K562 (cell line): ENCODE data around the gene TTBK2. TPM values are rescaled to one million over a fixed set of nuclear protein-coding genes. Genes with fewer than 3 reads are reported as not detected.

Source experiments
- ATAC-seq: fragments of 200-7000 bp; cut with Tn5 transposase; 3 replicates; pipeline ENCODE4 v1.9.1; 2020; ENCODE audit warnings: moderate library complexity
- BruUV-seq: library from RNA; stranded (reverse); fragments of 400-500 nt; replicated peaks from 2 replicates; lab custom pipeline; 2021; lab: Mats Ljungman, UMichigan
- CTCF ChIA-PET: fragments of 300-600 bp; formaldehyde crosslinking; extraction: SDS; loops from one replicate; lab custom pipeline; 2021; ENCODE audit warnings: low intra/inter-chr PET ratio; lab: Yijun Ruan, JAX
- POLR2A ChIA-PET: fragments of 300-600, 350-650 bp; sonication (Branson Sonifier 250); formaldehyde crosslinking; extraction: SDS; loops from one replicate; lab custom pipeline; 2021; ENCODE audit warnings: antibody characterized with exemption, inconsistent platforms; lab: Yijun Ruan, JAX
- DNase-seq, 4 experiments: peaks; one replicate each; pipeline versions ENCODE4 v3.0.0 to v3.0.0-alpha.2; 2011 to 2018; ENCODE audit warnings: low spot score in 3 of 4, mixed read lengths in 3 of 4; ENCODE audit errors: extremely low read depth in 1 of 4
- FAIRE-seq: peaks from 2 replicates; lab custom pipeline; 2011; peaks lifted over from hg19 to GRCh38; lab: Jason Lieb, UNC
- H2AFZ ChIP-seq: 2 replicates; pipeline ENCODE4 v1.6.0; 2011; ENCODE audit warnings: low read depth, low read length, control low read depth, inconsistent platforms
- H3K27ac ChIP-seq: fragments of 200-600 bp; 3 replicates; pipeline ENCODE4 v1.8.0; 2011; ENCODE audit warnings: low read depth, mild to moderate bottlenecking, control low read depth, inconsistent platforms, low read length, moderate library complexity, mixed read lengths; ENCODE audit errors: extremely low read depth
- H3K27me3 ChIP-seq, 2 experiments: fragments of 300-600 bp in 1 of 2; 2 replicates in 1 of 2; 3 replicates in 1 of 2; pipeline versions ENCODE4 v1.6.0 to v1.8.0; 2011; ENCODE audit warnings: inconsistent platforms in 2 of 2, low read length in 2 of 2, mild to moderate bottlenecking in 1 of 2, mixed read lengths in 1 of 2, moderate library complexity in 1 of 2; ENCODE audit not compliant: control insufficient read depth in 2 of 2, insufficient read depth in 2 of 2
- H3K36me3 ChIP-seq: fragments of 300-600 bp; 3 replicates; pipeline ENCODE4 v1.8.0; 2011; ENCODE audit warnings: mild to moderate bottlenecking, low read length, inconsistent platforms; ENCODE audit not compliant: control insufficient read depth, insufficient read depth
- H3K4me1 ChIP-seq, 2 experiments: fragments of 200-600 bp in 1 of 2; replicated peaks in 1 of 2; 2 replicates in 1 of 2; 3 replicates in 1 of 2; pipeline versions ENCODE4 v1.5.1 to v1.8.0; 2011; ENCODE audit warnings: inconsistent platforms in 2 of 2, low read length in 2 of 2, mild to moderate bottlenecking in 1 of 2, mixed read lengths in 1 of 2, moderate library complexity in 1 of 2; ENCODE audit not compliant: control insufficient read depth in 2 of 2, insufficient read depth in 2 of 2
- H3K4me2 ChIP-seq: 2 replicates; pipeline ENCODE4 v1.6.1; 2011; ENCODE audit warnings: low read length, control low read depth, inconsistent platforms, mixed read lengths; ENCODE audit not compliant: insufficient read depth
- H3K4me3 ChIP-seq: fragments of 200-600 bp; sonication (generic), shearing (Covaris generic); 2 replicates; pipeline ENCODE4 v1.5.1; 2016; ENCODE audit warnings: control low read depth, inconsistent platforms
- H3K79me2 ChIP-seq: fragments of 200-600 bp; 3 replicates; pipeline ENCODE4 v1.8.0; 2011; ENCODE audit warnings: low read length, inconsistent platforms; ENCODE audit not compliant: control insufficient read depth, insufficient read depth
- H3K9ac ChIP-seq, 2 experiments: 2 replicates each; pipeline versions ENCODE4 v1.6.0 to v1.6.1; 2011; ENCODE audit warnings: low read depth in 2 of 2, low read length in 2 of 2, control low read depth in 1 of 2, inconsistent platforms in 1 of 2, mild to moderate bottlenecking in 1 of 2, mixed read lengths in 1 of 2; ENCODE audit not compliant: insufficient read depth in 1 of 2
- H3K9me1 ChIP-seq: one replicate; pipeline ENCODE4 v1.6.0; 2011; ENCODE audit warnings: inconsistent platforms, mild to moderate bottlenecking, low read length, moderate library complexity; ENCODE audit not compliant: control insufficient read depth, insufficient read depth
- H3K9me3 ChIP-seq: replicated peaks from 2 replicates; pipeline ENCODE4 v1.5.1; 2011; ENCODE audit warnings: low read depth, low read length, inconsistent platforms; ENCODE audit not compliant: control insufficient read depth, insufficient read depth
- H4K20me1 ChIP-seq: replicated peaks from 2 replicates; pipeline ENCODE4 v1.6.1; 2011; ENCODE audit warnings: low read length, inconsistent platforms, mixed read lengths; ENCODE audit not compliant: control insufficient read depth, insufficient read depth
- CHD2 ChIP-seq: IDR thresholded peaks from 2 replicates; pipeline ENCODE4 v1.6.1; 2011; ENCODE audit warnings: low read depth, low read length
- EGR1 ChIP-seq: fragments of 450-650 bp; conservative IDR thresholded peaks from 2 replicates; pipeline ENCODE4 v1.6.1; 2017; ENCODE audit warnings: mild to moderate bottlenecking
- HDAC6 ChIP-seq: IDR thresholded peaks from 2 replicates; pipeline ENCODE4 v1.6.1; 2012; ENCODE audit warnings: low read depth, mild to moderate bottlenecking, control low read depth, inconsistent platforms, low read length, moderate library complexity
- MBD2 ChIP-seq: sonication (generic); IDR thresholded peaks from 2 replicates; pipeline ENCODE4 v1.6.1; 2016; ENCODE audit warnings: low read depth, borderline replicate concordance
- NCOA1 ChIP-seq: fragments of 450-650 bp; IDR thresholded peaks from 2 replicates; pipeline ENCODE4 v1.6.1; 2016; ENCODE audit warnings: low read depth
- NFIC ChIP-seq: fragments of 450-650 bp; IDR thresholded peaks from 2 replicates; pipeline ENCODE4 v1.6.1; 2017; ENCODE audit warnings: mild to moderate bottlenecking, inconsistent platforms
- POLR3G ChIP-seq: IDR thresholded peaks from 2 replicates; pipeline ENCODE4 v1.6.1; 2011; ENCODE audit not compliant: insufficient read length, insufficient replicate concordance; ENCODE audit errors: extremely low read depth
- RBM14 ChIP-seq: fragments of 200-400 bp; formaldehyde crosslinking; IDR thresholded peaks from 2 replicates; pipeline ENCODE4 v1.6.1; 2018; ENCODE audit warnings: low read depth, mild to moderate bottlenecking, low read length, moderate library complexity, borderline replicate concordance; ENCODE audit not compliant: insufficient read depth
- RBM34 ChIP-seq: fragments of 200-400 bp; formaldehyde crosslinking; IDR thresholded peaks from 2 replicates; pipeline ENCODE4 v1.6.1; 2018; ENCODE audit warnings: low read length, borderline replicate concordance; ENCODE audit not compliant: insufficient read depth
- RFX1 ChIP-seq: fragments of 450-650 bp; IDR thresholded peaks from 2 replicates; pipeline ENCODE4 v1.6.1; 2016; ENCODE audit warnings: mild to moderate bottlenecking, moderate library complexity
- TRIM28 ChIP-seq: fragments of 450-650 bp; IDR thresholded peaks from 2 replicates; pipeline ENCODE4 v1.6.1; 2017
- WHSC1 ChIP-seq: IDR thresholded peaks from one replicate; pipeline ENCODE4 v1.6.1; 2012; ENCODE audit warnings: low read length, control low read depth, inconsistent platforms
- ZC3H4 ChIP-seq: sonication (generic); formaldehyde crosslinking; IDR thresholded peaks from 2 replicates; pipeline ENCODE4 v1.9.0; 2021; ENCODE audit warnings: missing genetic modification reagents, borderline replicate concordance
- ZNF121 ChIP-seq: sonication (generic); formaldehyde crosslinking; conservative IDR thresholded peaks from 2 replicates; pipeline ENCODE4 v1.8.0; 2022; ENCODE audit warnings: missing genetic modification reagents
- ZNF507 ChIP-seq: conservative IDR thresholded peaks from 2 replicates; pipeline ENCODE4 v1.6.1; 2017; ENCODE audit warnings: missing genetic modification characterization, missing compliant biosample characterization
- ZNF780A ChIP-seq: fragments of 250-450 bp; sonication (Bioruptor Pico); IDR thresholded peaks from 2 replicates; pipeline ENCODE4 v1.5.0; 2021; ENCODE audit warnings: mild to moderate bottlenecking
- WGBS: fragments of 100-300 bp; shearing (Covaris generic); methylation state at CpG from one replicate; pipeline ENCODE4 v1.1.6; 2016; ENCODE audit warnings: low coverage, mixed read lengths; ENCODE audit not compliant: insufficient coverage; ENCODE audit errors: missing lambda C conversion rate; 5-methylcytosine and 5-hydroxymethylcytosine counted together
- in situ Hi-C: fragments of 300-500 bp; cut with MboI; formaldehyde crosslinking; loops from 4 replicates; pipeline ENCODE4 v1.15.0; 2018; ENCODE audit warnings: inconsistent platforms, mixed read lengths
- intact Hi-C: fragments of 100-400 bp; cut with micrococcal nuclease; formaldehyde crosslinking; loops from 2 replicates; pipeline ENCODE4 v1.14.2; 2022
- polyA plus RNA-seq, 8 experiments: library from polyadenylated mRNA; depleted of rRNA in 4 of 8; stranded (reverse) in 5 of 8; unstranded in 3 of 8; fragments of >200 nt; fragmentation: Nextera tagmentation in 2 of 8; fragmentation: Illumina TruSeq in 1 of 8; extraction: Ambion mirVana in 2 of 8; extraction: Trizol in 1 of 8; gene quantifications; 2 replicates each; pipeline versions ENCODE4 v1.2.1 to v1.2.3, GENCODE V29; 2011 to 2014; ENCODE audit warnings: inconsistent platforms in 1 of 8, missing spikeins in 1 of 8
- total RNA-seq, 7 experiments: library from RNA; depleted of rRNA in 6 of 7; stranded (reverse); fragments of >200 nt in 6 of 7; fragmentation: Illumina TruSeq in 2 of 7; extraction: Trizol in 2 of 7; gene quantifications; 2 replicates each; pipeline versions ENCODE4 v1.2.1 to v1.2.3, GENCODE V29; 2011 to 2021; ENCODE audit warnings: low replicate concordance in 1 of 7
- TF ChIP-seq, protein P1 (sequence below): IDR thresholded peaks from 2 replicates; pipeline ENCODE4 v1.6.1; 2012; ENCODE audit warnings: low read depth, low read length, improper control_type of control experiment, borderline replicate concordance
- TF ChIP-seq, protein P2 (sequence below): fragments of 450-650 bp; formaldehyde crosslinking; IDR thresholded peaks from 2 replicates; pipeline ENCODE4 v1.4.0; 2020; ENCODE audit warnings: mild to moderate bottlenecking
- TF ChIP-seq, protein P3 (sequence below): sonication (generic); formaldehyde crosslinking; IDR thresholded peaks from 2 replicates; pipeline ENCODE4 v1.8.0; 2023; ENCODE audit warnings: mild to moderate bottlenecking, missing genetic modification reagents

Gene TTBK2
- total and polyA plus RNA-seq, 9 of the 15 experiments (the other 6 are each of a cell fraction or from before 2014, with no cell fraction given), result 0.89 to 8.0 (median 4.8) TPM

DNA sequence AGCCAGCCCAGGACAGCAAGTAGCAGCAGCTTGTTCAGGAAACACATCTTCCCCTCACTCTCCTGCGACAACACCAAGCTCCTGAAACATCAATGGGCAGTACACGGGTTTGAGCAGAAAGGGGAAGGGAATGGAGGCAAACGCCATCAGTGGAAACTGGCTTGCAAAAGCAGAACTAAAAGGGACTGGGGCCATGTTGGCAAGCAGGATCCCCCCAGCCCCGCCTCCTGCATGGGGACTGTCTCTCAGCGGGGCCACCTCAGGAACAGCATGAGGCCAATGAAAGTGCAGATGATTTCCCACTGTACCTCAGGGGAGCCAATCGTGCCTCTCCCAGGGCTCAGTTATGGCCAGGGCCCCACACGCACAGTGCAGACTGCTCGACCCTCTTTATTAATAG, 190.4 kb downstream of the TTBK2 start:
- CTCF ChIA-PET, result no interaction called here
- Histone ChIP-seq H3K4me3 (no peak overlapping the region), H4K20me1 (no peaks in the 10 kb centered on the region; the same call in 1 of the 2 replicates), H2AFZ (no peak overlapping the region), H3K9me3 (no peaks in the 10 kb centered on the region), H3K4me2 (no peak overlapping the region), H3K9me1 (peaks cover 1% of the 10 kb centered on the region), H3K36me3 (peaks cover 98% of the 10 kb centered on the region), H3K79me2 (0 out of 3 replicates have a peak, but pooled peaks cover 3% of the 10 kb centered on the region), H3K9ac (no peak overlapping the region), H3K4me1 (peaks cover 0 to 6% of the 10 kb centered on the region in 2 experiments; a peak in 3 of 5 replicates), H3K27me3 (no peaks in the 10 kb centered on the region), H3K27ac (no peak overlapping the region)
- 91% methylated on average over 7 of the region's 8 CpGs for WGBS
- no TSS peak for BruUV-seq
- TF ChIP-seq MBD2 (no peak), EGR1 (no peak), HDAC6 (no peak), RFX1 (no peak), TRIM28 (no peak), ZNF507 (tag) (no peak), ZNF780A (CRISPR knock-in tag) (no peak), RBM34 (no peak), CHD2 (no peak), NCOA1 (no peak), RBM14 (no peak), WHSC1 (no peak), POLR3G (no peak), ZC3H4 (CRISPR knock-in tag) (no peak), ZNF121 (CRISPR knock-in tag) (no peak), NFIC (no peak)
- TF ChIP-seq, protein P1, sequence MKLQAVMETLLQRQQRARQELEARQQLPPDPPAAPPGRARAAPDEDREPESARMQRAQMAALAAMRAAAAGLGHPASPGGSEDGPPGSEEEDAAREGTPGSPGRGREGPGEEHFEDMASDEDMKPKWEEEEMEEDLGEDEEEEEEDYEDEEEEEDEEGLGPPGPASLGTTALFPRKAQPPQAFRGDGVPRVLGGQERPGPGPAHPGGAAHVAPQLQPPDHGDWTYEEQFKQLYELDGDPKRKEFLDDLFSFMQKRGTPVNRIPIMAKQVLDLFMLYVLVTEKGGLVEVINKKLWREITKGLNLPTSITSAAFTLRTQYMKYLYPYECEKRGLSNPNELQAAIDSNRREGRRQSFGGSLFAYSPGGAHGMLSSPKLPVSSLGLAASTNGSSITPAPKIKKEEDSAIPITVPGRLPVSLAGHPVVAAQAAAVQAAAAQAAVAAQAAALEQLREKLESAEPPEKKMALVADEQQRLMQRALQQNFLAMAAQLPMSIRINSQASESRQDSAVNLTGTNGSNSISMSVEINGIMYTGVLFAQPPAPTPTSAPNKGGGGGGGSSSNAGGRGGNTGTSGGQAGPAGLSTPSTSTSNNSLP, result no peak
- TF ChIP-seq, protein P2, sequence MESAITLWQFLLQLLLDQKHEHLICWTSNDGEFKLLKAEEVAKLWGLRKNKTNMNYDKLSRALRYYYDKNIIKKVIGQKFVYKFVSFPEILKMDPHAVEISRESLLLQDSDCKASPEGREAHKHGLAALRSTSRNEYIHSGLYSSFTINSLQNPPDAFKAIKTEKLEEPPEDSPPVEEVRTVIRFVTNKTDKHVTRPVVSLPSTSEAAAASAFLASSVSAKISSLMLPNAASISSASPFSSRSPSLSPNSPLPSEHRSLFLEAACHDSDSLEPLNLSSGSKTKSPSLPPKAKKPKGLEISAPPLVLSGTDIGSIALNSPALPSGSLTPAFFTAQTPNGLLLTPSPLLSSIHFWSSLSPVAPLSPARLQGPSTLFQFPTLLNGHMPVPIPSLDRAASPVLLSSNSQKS (CRISPR knock-in tag), result no peak
- TF ChIP-seq, protein P3, sequence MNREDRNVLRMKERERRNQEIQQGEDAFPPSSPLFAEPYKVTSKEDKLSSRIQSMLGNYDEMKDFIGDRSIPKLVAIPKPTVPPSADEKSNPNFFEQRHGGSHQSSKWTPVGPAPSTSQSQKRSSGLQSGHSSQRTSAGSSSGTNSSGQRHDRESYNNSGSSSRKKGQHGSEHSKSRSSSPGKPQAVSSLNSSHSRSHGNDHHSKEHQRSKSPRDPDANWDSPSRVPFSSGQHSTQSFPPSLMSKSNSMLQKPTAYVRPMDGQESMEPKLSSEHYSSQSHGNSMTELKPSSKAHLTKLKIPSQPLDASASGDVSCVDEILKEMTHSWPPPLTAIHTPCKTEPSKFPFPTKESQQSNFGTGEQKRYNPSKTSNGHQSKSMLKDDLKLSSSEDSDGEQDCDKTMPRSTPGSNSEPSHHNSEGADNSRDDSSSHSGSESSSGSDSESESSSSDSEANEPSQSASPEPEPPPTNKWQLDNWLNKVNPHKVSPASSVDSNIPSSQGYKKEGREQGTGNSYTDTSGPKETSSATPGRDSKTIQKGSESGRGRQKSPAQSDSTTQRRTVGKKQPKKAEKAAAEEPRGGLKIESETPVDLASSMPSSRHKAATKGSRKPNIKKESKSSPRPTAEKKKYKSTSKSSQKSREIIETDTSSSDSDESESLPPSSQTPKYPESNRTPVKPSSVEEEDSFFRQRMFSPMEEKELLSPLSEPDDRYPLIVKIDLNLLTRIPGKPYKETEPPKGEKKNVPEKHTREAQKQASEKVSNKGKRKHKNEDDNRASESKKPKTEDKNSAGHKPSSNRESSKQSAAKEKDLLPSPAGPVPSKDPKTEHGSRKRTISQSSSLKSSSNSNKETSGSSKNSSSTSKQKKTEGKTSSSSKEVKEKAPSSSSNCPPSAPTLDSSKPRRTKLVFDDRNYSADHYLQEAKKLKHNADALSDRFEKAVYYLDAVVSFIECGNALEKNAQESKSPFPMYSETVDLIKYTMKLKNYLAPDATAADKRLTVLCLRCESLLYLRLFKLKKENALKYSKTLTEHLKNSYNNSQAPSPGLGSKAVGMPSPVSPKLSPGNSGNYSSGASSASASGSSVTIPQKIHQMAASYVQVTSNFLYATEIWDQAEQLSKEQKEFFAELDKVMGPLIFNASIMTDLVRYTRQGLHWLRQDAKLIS (CRISPR knock-in tag), result no peak
- DNase-seq (no peak), FAIRE-seq (no peak), ATAC-seq (no peak; the same call in 2 of the 3 replicates)
- intact Hi-C loops, result no loop called here
- in situ Hi-C loops, result no loop called here
- POLR2A ChIA-PET, result interaction anchor here (1.0 to 1.1 kb wide), 2 partner anchors 11 to 70 kb away, joined by 3 to 4 read pairs; no protein-coding TSS in a partner anchor
